C4-2B (cell line): ENCODE data around the gene TNFAIP8.
A peak's percentile ranks its signal among the peaks of the same experiment; 100 is the strongest.
"Not testable (repeated sequence)": the region's sequence is repeated elsewhere in the genome, so short reads cannot be mapped to it uniquely, and the experiment has no call there.

Experiments
- H3K27ac ChIP-seq: fragments of 450-650 bp; 2 replicates; pipeline ENCODE4 v1.5.1; 2017
- CTCF ChIP-seq: fragments of 450-650 bp; conservative IDR thresholded peaks from 2 replicates; pipeline ENCODE4 v1.5.1; 2017; ENCODE audit warnings: mild to moderate bottlenecking
- ZFX ChIP-seq: fragments of 450-650 bp; IDR thresholded peaks from 2 replicates; pipeline ENCODE4 v1.6.1; 2017

TNFAIP8 gene

GRCh38 chr5:119417891-119418605 is 62.2 kb downstream of the TNFAIP8 start:
- TF ChIP-seq ZFX (no peak), CTCF (no peak)
- H3K27ac ChIP-seq, result no peak overlapping the region

GRCh38 chr5:119418606-119419100 is 62.8 kb downstream of the TNFAIP8 start:
- TF ChIP-seq ZFX (no peak), CTCF (no peak)
- no peak overlapping the region for H3K27ac ChIP-seq

- TF ChIP-seq ZFX (no peak), CTCF (no peak)
- H3K27ac ChIP-seq, result peak overlapping the region; percentile 35
Measured at GRCh38 chr5:119420169-119420568, 64.3 kb downstream of the TNFAIP8 start.

- no peak overlapping the region for H3K27ac ChIP-seq
- no peak for TF ChIP-seq ZFX
- TF ChIP-seq CTCF, result no peak
Measured at GRCh38 chr5:119426057-119426456, 70.2 kb downstream of the TNFAIP8 start.

- no peak overlapping the region for H3K27ac ChIP-seq
- TF ChIP-seq ZFX, result no peak
- TF ChIP-seq CTCF, result no peak
Measured at GRCh38 chr5:119427060-119427459, 71.2 kb downstream of the TNFAIP8 start.

GRCh38 chr5:119427596-119427995 is 71.8 kb downstream of the TNFAIP8 start:
- not testable (repeated sequence) for H3K27ac ChIP-seq

GRCh38 chr5:119428166-119428565 is 72.3 kb downstream of the TNFAIP8 start:
- not testable (repeated sequence) for H3K27ac ChIP-seq

- not testable (repeated sequence) for H3K27ac ChIP-seq
Measured at GRCh38 chr5:119428574-119428973, 72.8 kb downstream of the TNFAIP8 start.

- H3K27ac ChIP-seq, result not testable (repeated sequence)
Measured at GRCh38 chr5:119432674-119433237, 76.9 kb downstream of the TNFAIP8 start.
